GOT3 (cell line): ENCODE measurements around the gene ZNF14.
"Not testable (repeated sequence)": the region's sequence is repeated elsewhere in the genome, so short reads cannot be mapped to it uniquely, and the experiment has no call there.

ENCODE experiments used
- DNase-seq: peaks from one replicate; lab custom pipeline; 2025; ENCODE audit warnings: mixed read lengths; lab: John Stamatoyannopoulos, UW

Gene ZNF14

DNA sequence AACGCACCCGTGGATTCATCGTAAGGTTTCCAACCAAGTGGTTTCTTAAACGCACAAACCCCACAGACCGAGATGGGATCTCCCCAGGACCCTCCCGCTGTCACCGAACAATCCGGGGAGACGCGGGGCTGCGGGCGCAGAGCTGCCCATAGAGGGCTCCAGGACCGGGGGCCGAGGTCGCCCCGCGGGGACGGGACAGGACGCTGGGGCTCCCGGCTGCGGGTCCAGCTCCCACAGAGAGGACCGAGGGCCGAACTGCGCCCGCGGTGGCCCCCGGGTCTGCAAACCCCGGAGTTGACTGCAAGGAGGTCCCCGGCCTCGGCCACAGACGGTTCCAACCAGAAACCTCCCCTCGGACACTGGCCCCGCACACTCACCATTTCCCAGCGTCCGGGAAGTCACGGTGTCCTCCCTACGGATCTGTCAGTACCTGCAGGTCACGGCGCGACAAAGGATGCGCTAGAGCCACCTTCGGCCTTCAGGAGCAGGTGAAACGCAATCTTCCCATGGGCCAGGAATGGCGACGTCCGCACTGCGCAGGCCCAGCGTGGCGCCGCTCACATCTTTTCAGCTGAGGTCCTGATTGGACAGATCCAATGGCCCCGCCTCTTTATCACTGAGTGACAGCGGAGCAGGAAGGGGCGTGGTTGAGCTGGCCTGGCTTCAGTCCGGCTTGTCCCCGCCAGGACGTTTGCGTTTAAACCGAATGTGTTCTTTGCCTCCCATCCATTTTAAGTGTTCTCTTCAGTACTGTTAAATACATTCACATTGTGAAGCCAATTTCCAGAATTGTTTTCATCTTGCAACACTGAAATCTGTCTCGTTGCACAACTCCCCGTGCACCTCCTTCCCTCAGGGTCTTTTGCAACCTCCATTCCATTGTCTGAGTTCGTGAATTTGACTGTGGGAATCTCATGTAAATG is at the start of gene ZNF14:
TSS of gene ZNF14 (minus strand) at position 534 of the 923 bp plus-strand sequence. CDS start at position 380, 154 bp downstream.
- peak; percentile 41 for DNase-seq

- not testable (repeated sequence) for DNase-seq
Observed at GRCh38 chr19:19781791-19782190, 48.9 kb upstream of the ZNF14 start.

DNA sequence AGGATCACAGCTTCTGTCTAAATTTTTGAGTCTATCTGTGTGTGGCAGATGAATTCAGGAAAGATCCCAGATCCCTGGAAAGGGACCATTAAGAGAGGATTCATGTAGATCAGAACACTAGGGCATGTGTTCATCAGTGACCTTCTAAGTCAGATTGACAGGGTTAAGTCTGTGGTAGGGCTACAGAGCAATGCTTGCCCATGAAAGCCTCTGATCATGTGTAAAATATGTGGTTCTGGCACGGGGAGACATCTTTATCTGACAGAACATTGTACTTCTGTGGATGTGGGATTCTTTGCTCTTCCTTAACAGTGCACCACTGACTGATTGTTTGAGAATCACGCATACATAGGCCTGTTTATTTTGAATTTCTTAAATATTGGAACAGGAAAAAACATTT is 45.8 kb upstream of the ZNF14 start:
- DNase-seq, result no peak

GRCh38 chr19:19777692-19778091 is 44.8 kb upstream of the ZNF14 start:
- no peak for DNase-seq

GRCh38 chr19:19776206-19777008 is 43.5 kb upstream of the ZNF14 start:
- peak; percentile 83 for DNase-seq

DNA sequence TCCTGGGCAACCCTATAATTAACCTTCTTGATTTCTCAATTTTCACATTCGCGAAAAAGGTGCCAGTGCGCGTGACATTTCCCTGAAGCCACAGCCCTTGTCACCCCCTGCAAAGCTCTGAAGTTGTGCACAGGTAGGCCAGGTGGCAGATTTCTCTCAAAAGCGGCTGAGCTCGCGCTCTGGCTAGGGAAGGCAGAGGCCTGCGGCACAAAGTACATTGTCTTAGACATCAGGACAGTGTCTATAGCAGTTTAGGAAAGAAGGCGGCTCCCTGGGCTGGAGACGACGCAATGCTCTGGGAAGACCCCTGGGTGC is 42.9 kb upstream of the ZNF14 start:
- DNase-seq, result no peak

DNA sequence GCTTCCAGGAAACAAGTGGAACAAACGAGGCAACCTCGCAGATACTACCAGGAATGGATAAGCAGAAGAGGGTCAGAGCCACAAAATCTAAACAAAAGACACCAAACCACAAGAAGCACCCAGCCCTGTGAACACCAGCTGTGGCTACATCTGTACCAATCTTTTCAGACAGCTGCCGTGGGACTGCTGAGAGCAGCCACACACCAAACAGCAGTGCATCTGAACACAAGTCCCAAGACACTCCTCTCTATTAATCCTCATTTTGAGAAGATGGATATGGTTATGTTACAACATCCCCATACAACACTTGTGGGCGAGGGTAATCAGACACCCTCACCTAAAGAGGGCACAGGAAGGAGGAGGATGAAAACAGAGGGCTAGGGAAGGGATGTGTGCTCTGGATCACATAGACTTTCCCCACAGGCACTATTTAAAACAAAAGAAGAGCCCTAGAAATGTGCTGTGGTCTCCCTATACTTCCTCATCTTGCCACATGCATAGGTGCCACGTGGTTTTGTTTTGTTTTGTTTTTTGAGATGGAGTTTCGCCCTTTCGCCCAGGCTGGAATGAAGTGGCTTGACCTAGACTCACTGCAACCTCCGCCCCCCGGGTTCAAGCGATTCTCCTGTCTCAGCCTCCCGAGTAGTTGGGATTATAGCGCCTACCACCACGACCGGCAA is 41.6 kb upstream of the ZNF14 start:
- no peak for DNase-seq

GRCh38 chr19:19771963-19772362 is 39.1 kb upstream of the ZNF14 start:
- not testable (repeated sequence) for DNase-seq

GRCh38 chr19:19769971-19770370 is 37.1 kb upstream of the ZNF14 start:
- not testable (repeated sequence) for DNase-seq

GRCh38 chr19:19758164-19758563 is 25.3 kb upstream of the ZNF14 start:
- no peak for DNase-seq

- no peak for DNase-seq
Observed at GRCh38 chr19:19752760-19753403, 20.0 kb upstream of the ZNF14 start.

- no peak for DNase-seq
Observed at GRCh38 chr19:19751846-19752245, 18.9 kb upstream of the ZNF14 start.

- DNase-seq, result no peak
Observed at GRCh38 chr19:19750842-19751790, 18.2 kb upstream of the ZNF14 start.

GRCh38 chr19:19749908-19750841 is 17.3 kb upstream of the ZNF14 start:
- DNase-seq, result no peak

DNA sequence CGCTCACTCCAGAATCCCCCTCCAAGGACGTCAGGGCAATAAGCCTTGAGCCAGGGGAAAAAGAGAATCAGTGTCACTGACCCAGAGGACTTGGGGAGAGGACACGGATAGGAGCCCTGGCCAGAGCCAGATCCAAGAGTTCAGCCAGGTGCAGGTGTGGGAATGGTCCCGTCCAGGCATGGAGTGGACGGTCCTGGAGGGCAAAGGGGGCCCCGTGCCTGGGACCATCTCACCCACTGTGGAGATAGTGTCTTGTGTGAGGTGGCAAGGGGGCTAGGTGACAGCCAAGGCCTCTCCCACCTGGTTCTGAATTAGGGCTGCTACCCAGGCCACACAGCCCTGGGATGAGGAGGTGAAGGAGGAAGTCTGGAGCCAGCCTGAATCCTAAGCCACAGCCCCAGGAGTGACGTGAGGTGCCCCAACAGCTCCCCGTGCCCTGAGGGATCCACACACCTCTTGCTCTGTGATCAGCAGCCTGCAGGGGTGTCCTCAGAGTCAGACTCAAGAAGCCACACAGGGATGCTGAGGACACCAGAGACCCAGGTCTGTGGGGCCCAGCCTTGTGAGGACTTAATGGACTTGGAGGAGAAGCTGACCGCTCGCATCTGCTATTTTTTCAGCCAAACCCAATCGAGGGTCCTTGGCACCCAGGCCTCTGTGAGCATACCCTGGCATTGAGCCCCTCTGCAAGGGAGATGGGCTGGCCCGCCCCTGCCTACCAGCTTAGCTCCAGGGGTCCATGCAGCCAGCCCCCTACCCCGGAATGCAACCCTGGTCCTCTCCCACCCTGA is 16.4 kb upstream of the ZNF14 start:
- no peak for DNase-seq

- no peak for DNase-seq
Observed at GRCh38 chr19:19748249-19748938, 15.5 kb upstream of the ZNF14 start.

DNA sequence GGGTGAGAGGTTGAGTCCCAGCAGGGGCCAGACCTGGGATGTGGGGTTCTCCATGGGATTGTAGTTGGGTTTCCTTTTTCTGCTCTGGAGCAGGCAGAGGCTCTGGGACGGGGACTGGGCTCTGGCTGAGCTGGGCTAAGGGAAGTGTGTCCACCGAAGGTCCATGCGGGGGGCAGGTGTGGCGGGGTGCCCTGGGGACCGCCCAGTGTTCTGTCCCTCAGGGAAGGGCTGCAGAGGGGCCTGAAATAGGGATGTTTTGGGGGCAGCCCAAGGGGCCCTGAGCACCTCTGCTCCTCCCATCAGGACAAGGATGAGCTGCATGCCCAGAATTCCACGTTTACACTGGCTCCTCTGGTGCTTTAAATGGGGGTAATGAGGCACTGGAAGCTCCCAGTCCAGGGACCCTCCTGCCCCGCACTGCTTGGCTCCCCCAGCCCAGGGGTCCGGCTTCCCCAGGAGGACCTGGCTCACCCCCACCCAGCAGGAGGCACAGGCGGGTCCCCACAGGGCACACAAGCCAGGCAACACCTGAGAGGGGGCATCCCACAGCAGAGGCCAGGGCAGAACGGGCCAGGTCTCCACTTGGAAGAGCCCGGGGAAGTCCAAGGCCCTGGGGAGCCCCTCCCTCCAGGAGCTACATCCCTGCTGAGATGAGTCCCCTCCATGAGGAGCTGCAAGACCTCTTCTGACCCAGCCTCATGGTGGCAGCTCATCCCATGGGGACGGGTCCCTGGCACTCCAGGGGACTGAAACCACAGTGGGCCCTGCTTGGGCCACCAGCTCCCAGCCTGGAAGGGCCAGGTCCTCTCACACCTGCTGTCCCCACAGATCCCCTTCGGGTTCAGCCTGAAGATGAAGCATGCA is 14.7 kb upstream of the ZNF14 start:
- no peak for DNase-seq
